HT1080 (cell line): ENCODE data around the gene TMEM125. TPM values are rescaled to one million over a fixed set of nuclear protein-coding genes. Genes with fewer than 3 reads are reported as not detected.

Experiments used
- DNase-seq: peaks from one replicate; pipeline ENCODE4 v3.0.0-alpha.2; 2015; ENCODE audit warnings: low read depth
- polyA plus RNA-seq, 2 experiments: library from polyadenylated mRNA; depleted of rRNA; stranded (reverse); fragments of >200 nt; gene quantifications; 2 replicates each; pipeline ENCODE4 v1.2.3, GENCODE V29; 2015
- total RNA-seq: library from RNA; depleted of rRNA; stranded (reverse); fragments of >200 nt; shearing (Covaris generic); gene quantifications from 2 replicates; pipeline ENCODE4 v1.2.3, GENCODE V29; 2014; rRNA removed

The TMEM125 gene
- total RNA-seq: not detected in 2 replicates
- polyA plus RNA-seq (2015; cell fraction: cytosol; rRNA removed): not detected in 2 replicates
- not detected in 2 replicates for polyA plus RNA-seq (2015; cell fraction: nucleus; rRNA removed)

- no peak for DNase-seq
These were observed at the start of gene TMEM125 for GRCh38 chr1:43269627-43270375. TMEM125 (plus strand) TSS chr1:43269983; CDS start chr1:43272723, 2,740 bp downstream.

GRCh38 chr1:43220905-43221778 lies 48.6 kb upstream of the TMEM125 start:
- no peak for DNase-seq

- DNase-seq: no peak
These were observed 48.0 kb upstream of the TMEM125 start for GRCh38 chr1:43221797-43222196.

GRCh38 chr1:43222879-43223278 lies 46.9 kb upstream of the TMEM125 start:
- DNase-seq: no peak

- DNase-seq: no peak
These were observed 44.6 kb upstream of the TMEM125 start for GRCh38 chr1:43225168-43225567.

GRCh38 chr1:43227143-43227764 lies 42.5 kb upstream of the TMEM125 start:
- DNase-seq: peak; percentile 59

GRCh38 chr1:43229826-43230780 lies 39.7 kb upstream of the TMEM125 start:
- no peak for DNase-seq

- DNase-seq: peak; percentile 69
These were observed 37.7 kb upstream of the TMEM125 start for GRCh38 chr1:43232074-43232473.

GRCh38 chr1:43232482-43232881 lies 37.3 kb upstream of the TMEM125 start:
- no peak for DNase-seq

GRCh38 chr1:43233631-43234030 lies 36.2 kb upstream of the TMEM125 start:
- DNase-seq: no peak

- no peak for DNase-seq
These were observed 35.5 kb upstream of the TMEM125 start for GRCh38 chr1:43234267-43234666.

- no peak for DNase-seq
These were observed 34.7 kb upstream of the TMEM125 start for GRCh38 chr1:43235040-43235439.

GRCh38 chr1:43235451-43236121 lies 34.2 kb upstream of the TMEM125 start:
- no peak for DNase-seq

- DNase-seq: no peak
These were observed 32.7 kb upstream of the TMEM125 start for GRCh38 chr1:43237121-43237520.

- peak; percentile 57 for DNase-seq
These were observed 31.7 kb upstream of the TMEM125 start for GRCh38 chr1:43238085-43238484.

GRCh38 chr1:43238991-43239469 lies 30.8 kb upstream of the TMEM125 start:
- no peak for DNase-seq

- no peak for DNase-seq
These were observed 30.3 kb upstream of the TMEM125 start for GRCh38 chr1:43239484-43239883.

GRCh38 chr1:43241413-43241836 lies 28.4 kb upstream of the TMEM125 start:
- peak; percentile 81 for DNase-seq

- no peak for DNase-seq
These were observed 26.5 kb upstream of the TMEM125 start for GRCh38 chr1:43243299-43243698.
